ENCODE data around the gene PARD3.

DNA sequence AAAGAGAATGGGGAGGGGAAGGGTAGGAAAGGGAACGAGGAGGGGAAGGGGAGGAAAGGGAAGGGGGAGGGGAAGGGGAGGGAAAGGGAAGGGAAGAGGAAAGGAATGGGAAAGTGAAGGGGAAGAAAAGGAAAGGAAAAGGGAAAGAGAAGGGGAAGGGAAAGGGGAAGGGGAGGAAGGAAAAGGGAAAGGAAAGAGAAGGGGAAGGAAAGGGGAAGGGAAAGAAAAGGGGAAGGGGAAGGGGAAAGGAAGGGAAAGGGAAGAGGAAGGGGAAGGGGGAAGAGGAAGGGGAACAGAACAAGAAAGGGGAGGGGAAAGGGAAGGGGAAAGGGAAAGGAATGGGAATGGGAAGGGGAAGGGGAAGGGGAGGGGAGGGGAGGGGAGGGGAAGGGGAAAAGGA, 352.1 kb downstream of the PARD3 start:
- TF ChIP-seq, protein P1, sequence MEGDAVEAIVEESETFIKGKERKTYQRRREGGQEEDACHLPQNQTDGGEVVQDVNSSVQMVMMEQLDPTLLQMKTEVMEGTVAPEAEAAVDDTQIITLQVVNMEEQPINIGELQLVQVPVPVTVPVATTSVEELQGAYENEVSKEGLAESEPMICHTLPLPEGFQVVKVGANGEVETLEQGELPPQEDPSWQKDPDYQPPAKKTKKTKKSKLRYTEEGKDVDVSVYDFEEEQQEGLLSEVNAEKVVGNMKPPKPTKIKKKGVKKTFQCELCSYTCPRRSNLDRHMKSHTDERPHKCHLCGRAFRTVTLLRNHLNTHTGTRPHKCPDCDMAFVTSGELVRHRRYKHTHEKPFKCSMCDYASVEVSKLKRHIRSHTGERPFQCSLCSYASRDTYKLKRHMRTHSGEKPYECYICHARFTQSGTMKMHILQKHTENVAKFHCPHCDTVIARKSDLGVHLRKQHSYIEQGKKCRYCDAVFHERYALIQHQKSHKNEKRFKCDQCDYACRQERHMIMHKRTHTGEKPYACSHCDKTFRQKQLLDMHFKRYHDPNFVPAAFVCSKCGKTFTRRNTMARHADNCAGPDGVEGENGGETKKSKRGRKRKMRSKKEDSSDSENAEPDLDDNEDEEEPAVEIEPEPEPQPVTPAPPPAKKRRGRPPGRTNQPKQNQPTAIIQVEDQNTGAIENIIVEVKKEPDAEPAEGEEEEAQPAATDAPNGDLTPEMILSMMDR (IDR thresholded peaks at IDR 0.05), result no peak
- no peak for TF ChIP-seq POLR2A (IDR thresholded peaks at IDR 0.05)
